Activated CD8-positive, alpha-beta memory T cell treated with anti-CD3 and anti-CD28 coated beads, Interleukin-2, amount 50 U/mL, for 4 hours (primary cell): ENCODE results near the gene BBS5.
A peak's percentile ranks its signal among the peaks of the same experiment; 100 is the strongest.
"Not testable (repeated sequence)": the region's sequence is repeated elsewhere in the genome, so short reads cannot be mapped to it uniquely, and the experiment has no call there.

Experiments
- DNase-seq: peaks from one replicate; pipeline ENCODE4 v3.0.0-alpha.2; 2020

The BBS5 gene

GRCh38 chr2:169479257-169480078 lies at the start of gene BBS5:
TSS of gene BBS5 (plus strand) at chr2:169479494. CDS start at chr2:169479554, 60 bp downstream.
- peak; percentile 71 for DNase-seq

DNA sequence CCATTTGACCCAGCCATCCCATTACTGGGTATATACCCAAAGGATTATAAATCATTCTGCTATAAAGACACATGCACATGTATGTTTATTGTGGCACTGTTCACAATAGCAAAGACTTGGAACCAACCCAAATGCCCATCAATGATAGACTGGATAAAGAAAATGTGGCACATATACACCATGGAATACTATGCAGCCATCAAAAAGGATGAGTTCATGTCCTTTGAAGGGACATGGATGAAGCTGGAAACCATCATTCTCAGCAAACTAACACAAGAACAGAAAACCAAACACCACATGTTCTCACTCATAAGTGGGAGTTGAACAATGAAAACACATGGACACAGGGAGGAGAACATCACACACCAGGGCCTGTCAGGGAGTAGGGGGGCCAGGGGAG lies 47.5 kb upstream of the BBS5 start:
- DNase-seq, result not testable (repeated sequence)

DNA sequence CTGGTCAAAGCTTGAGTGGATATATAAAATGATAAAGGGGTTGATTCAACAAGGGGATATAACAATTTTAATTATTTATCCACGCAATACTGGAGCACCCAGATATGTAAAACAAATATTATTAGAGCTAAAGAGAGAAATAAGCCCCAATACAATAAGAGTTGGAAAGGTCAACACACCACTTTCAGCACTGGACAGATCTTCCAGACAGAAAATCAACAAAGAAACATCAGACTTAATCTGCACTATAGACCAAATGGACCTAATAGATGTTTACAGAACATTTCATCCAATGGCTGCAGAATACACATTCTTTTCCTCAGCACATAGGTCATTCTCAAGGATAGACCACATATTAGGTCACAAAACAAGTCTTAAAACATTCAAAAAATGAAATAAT lies 45.1 kb upstream of the BBS5 start:
- DNase-seq, result not testable (repeated sequence)

DNA sequence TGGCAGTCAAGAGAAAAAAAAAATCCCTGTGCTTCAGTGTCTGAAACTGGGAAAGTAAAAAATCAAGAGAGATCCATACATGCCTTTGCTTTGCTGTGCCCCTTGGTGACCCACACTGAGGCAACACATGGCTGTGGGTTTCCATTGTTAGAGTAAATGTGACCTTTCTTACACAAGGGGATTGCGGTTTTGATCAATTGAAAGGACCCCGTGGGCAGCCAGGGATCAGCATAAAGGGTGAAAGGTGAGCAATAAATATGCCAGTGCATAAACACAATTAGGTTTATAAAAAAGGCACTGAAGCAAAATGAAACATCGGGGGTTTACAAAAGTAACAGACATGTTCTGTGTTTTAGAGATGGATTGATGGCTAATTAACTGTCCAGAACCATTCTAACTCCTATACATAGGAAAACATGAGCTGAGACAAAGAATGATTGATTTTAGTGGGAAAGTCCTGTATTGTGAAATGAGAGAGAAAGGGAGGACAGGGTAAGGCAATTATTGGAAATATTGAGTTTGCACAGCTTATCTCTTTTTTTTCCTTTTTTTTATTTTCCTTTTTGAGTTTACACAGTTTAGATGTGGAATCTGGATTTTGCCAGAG lies 40.7 kb upstream of the BBS5 start:
- DNase-seq, result no peak

DNA sequence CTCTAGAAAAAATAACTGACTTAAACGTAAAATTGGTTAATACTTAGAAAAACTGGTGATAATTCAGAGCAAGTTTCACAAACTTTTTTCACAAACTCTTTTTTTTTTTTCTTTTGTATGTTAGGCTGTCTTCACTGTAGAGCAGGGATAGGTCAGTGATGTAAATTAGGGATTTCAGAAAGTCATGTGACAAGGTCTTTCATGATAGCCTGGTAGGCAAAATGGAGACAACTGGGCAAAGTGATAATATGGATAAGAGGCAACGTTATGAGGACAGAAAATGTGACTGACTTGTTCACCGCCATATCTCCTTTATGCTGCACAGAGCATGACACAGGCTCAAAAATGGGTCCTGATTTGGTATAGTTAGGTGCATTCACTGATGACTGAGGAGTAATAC lies 39.4 kb upstream of the BBS5 start:
- no peak for DNase-seq

DNA sequence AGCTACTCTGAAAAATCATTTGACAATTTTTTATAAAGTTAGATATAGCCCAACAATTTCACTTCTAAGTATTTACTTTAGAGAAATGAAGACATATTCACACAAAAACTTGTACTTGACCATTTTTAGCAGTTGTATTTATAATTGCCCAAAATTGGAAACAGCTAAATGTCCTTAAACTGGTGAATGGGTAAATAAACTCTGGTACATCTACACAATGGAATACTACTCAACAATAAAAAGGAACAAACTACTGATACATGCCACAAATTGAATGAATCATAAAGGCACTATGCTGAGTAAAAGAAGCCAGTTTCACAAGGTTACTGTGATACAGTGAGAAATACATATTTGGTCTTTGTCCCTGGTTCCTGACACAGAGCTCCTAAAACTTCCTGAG lies 32.8 kb upstream of the BBS5 start:
- no peak for DNase-seq

DNA sequence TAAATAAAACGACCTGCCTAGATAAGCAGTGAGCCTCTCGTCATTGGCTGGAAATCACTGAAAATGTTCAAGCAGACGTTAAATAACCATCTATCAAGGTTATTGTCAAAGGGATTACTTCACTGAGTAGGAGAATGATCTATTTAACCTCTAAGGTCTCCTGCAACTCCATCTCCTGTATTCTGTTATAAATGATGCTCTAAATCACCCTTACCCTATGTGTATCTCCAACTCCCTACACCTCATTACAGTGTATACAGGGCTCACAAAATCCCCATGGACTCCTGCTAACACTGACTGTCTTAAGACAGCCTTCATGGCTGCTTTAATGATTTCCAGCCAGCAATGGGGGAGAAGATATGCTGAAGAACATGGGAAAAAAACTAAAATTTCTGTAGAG lies 31.0 kb upstream of the BBS5 start:
- no peak for DNase-seq

GRCh38 chr2:169448865-169449264 lies 30.4 kb upstream of the BBS5 start:
- DNase-seq, result no peak

- DNase-seq, result no peak
Observed at GRCh38 chr2:169452080-169452479, 27.2 kb upstream of the BBS5 start.

DNA sequence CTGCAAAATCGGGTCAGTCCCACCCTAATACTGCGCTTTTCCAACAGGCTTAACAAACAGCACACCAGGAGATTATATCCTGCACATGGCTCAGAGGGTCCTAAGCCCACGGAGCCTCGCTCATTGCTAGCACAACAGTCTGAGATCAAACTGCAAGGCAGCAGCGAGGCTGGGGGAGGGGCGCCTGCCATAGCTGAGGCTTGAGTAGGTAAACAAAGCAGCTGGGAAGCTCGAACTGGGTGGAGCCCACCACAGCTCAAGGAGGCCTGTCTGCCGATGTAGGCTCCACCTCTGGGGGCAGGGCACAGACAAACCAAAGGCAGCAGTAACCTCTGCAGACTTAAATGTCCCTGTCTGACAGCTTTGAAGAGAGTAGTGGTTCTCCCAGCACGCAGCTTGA lies 26.2 kb upstream of the BBS5 start:
- not testable (repeated sequence) for DNase-seq

- DNase-seq, result no peak
Observed at GRCh38 chr2:169461143-169461542, 18.2 kb upstream of the BBS5 start.

GRCh38 chr2:169462896-169463695 lies 16.2 kb upstream of the BBS5 start:
- DNase-seq, result no peak

GRCh38 chr2:169464466-169464865 lies 14.8 kb upstream of the BBS5 start:
- DNase-seq, result no peak

- no peak for DNase-seq
Observed at GRCh38 chr2:169464882-169465281, 14.4 kb upstream of the BBS5 start.

- no peak for DNase-seq
Observed at GRCh38 chr2:169468841-169469240, 10.5 kb upstream of the BBS5 start.

DNA sequence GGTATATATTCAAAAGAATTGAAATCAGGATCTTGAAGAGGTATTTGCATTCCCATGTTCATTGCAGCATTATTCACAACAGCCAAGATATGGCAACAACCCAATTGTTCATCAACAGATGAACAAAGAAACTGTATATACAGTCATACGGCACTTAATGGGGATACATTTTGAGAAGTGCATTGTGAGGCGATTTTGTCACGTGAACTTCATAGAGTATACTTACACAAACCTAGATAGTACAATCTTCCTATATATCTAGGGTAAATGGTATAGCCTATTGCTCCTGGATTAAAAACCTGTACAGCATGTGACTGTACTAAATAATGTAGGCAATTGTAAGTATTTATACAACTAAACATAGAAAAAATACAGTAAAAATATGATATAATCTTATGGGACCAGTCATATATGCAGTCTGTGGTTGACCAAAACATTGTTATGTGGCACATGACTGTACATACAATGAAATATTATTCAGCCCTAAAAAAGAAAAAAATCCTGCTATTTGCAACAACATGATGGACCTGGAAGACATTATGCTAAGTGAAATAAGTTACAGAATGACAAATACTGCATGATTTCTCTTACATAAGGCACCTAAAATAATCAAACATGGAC lies 9.2 kb upstream of the BBS5 start:
- DNase-seq, result no peak

DNA sequence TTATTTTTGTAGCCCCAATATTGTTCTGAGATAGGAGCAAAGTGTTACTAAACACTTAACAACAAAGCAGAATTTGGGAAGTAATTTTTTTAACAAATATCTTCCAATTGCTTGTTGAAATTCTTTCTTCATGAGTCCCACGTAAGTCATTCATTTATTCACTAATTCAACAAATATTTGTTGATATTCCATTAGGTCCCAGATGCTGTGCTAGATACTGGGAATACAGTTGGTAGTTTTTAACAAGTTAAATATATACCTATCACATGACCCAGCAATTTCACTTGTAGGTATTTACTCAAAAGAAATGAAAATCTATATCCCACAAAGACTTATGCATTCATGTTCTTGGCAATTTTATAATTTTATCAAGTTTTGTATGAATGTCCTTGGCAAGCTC lies 7.0 kb upstream of the BBS5 start:
- DNase-seq, result no peak

GRCh38 chr2:169476459-169476858 lies 2.8 kb upstream of the BBS5 start:
- DNase-seq, result no peak

DNA sequence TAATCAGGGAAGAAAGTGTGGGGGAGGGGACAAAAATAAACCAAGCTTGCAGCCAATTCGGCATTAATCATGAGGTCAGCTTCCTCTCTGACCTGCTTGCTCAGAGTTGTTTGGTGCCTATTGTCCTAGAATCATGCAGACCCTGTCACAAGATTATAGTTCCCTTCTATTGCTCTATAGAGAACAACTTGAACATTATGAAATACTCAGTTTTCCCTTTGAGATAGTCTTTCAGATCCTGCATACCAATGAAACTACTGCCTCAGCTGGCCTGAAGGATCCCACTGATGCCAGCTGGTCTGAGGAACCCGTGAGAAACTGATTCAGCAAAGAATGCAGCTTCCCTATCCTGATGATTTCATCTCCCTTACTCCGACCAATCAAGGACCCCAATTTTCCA lies 955 bp upstream of the BBS5 start:
- no peak for DNase-seq

- DNase-seq, result no peak
Observed at GRCh38 chr2:169478745-169479256, 493 bp upstream of the BBS5 start.

- DNase-seq, result no peak
Observed at GRCh38 chr2:169480079-169480465, 778 bp downstream of the BBS5 start.

- DNase-seq, result no peak
Observed at GRCh38 chr2:169485650-169486138, 6.4 kb downstream of the BBS5 start.

DNA sequence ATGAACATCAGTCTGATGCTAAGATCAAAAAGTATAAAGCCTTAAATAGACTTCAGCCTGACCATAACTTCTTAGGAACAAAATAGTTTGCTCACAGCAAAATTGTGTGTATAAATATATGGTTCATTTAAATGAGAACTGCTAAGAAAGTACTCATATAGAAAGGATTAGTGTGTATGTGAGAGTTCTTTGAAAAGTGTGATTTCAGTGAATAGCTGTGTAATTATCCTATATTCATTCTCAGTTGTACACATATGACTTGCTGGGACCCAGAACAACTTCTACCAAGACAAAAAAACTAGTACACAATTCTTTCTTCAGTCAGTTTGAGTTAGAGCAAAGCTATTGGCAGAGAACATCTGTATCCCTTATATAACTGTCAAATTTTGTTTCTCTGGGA lies 7.2 kb downstream of the BBS5 start:
- no peak for DNase-seq
